Thyroid gland (tissue), 4 donors: Measurements from ENCODE around the gene SLC25A23.

Experiments
- CTCF ChIP-seq, 6 experiments: fragments of 200-600 bp in 3 of 6; fragments of 450-650 bp in 3 of 6; sonication (generic) in 3 of 6; IDR thresholded peaks; one replicate each; pipeline ENCODE4 v1.5.1; 2016 to 2019; ENCODE audit warnings: antibody characterized with exemption in 6 of 6, mild to moderate bottlenecking in 2 of 6, inconsistent platforms in 1 of 6, moderate library complexity in 1 of 6
- POLR2A ChIP-seq, 2 donors: fragments of 450-650 bp; IDR thresholded peaks; one replicate each; pipeline ENCODE4 v1.6.1; 2017; ENCODE audit warnings: antibody characterized with exemption in 2 of 2, mild to moderate bottlenecking in 2 of 2, moderate library complexity in 1 of 2

- TF ChIP-seq CTCF (IDR thresholded peaks at IDR 0.05) (no peak), POLR2A (IDR thresholded peaks at IDR 0.05) (no peak)
Measured at GRCh38 chr19:6484230-6484629, 24.6 kb upstream of the SLC25A23 start.
